ENCODE measurements around the gene HTR5A.

GRCh38 chr7:155103839-155104238, 33.7 kb downstream of the HTR5A start:
- no peak for TF ChIP-seq TAF1 (IDR thresholded peaks at IDR 0.05; ENCODE audit: borderline replicate concordance, low read depth, low read length)
- TF ChIP-seq CTCF (IDR thresholded peaks at IDR 0.05), result no peak
- TF ChIP-seq PBX3 (IDR thresholded peaks at IDR 0.05), result no peak
- no peak for TF ChIP-seq EZH2phosphoT487 (IDR thresholded peaks at IDR 0.05; ENCODE audit: borderline replicate concordance, low read depth)
- no peak for TF ChIP-seq ZBTB33 (IDR thresholded peaks at IDR 0.05; ENCODE audit: borderline replicate concordance, low read depth)
- no peak for TF ChIP-seq TEAD4 (IDR thresholded peaks at IDR 0.05; ENCODE audit: borderline replicate concordance, insufficient read depth)
- TF ChIP-seq FOXJ3 (CRISPR knock-in tag; IDR thresholded peaks at IDR 0.05), result no peak
- TF ChIP-seq TCF12 (IDR thresholded peaks at IDR 0.05), result no peak
- TF ChIP-seq MEF2A (IDR thresholded peaks at IDR 0.05; ENCODE audit: borderline replicate concordance, low read depth), result no peak

All from SK-N-SH (cell line).